Spinal cord (tissue), 10 donors: Measurements from ENCODE around the gene BCAT1. TPM values are rescaled to one million over a fixed set of nuclear protein-coding genes. Genes with fewer than 3 reads are reported as not detected.

Experiments used
- DNase-seq, 6 donors: peaks; one replicate each; pipeline versions ENCODE4 v3.0.0 to v3.0.0-alpha.2; 2013 to 2015; ENCODE audit warnings: low spot score in 6 of 6, low read depth in 4 of 6
- H3K27ac ChIP-seq: one replicate; pipeline ENCODE4 v1.5.1; 2013; ENCODE audit warnings: low read depth, low read length, control low read depth
- H3K27me3 ChIP-seq: one replicate; pipeline ENCODE4 v1.6.1; 2013; ENCODE audit warnings: low read length; ENCODE audit not compliant: control insufficient read depth, insufficient read depth
- H3K36me3 ChIP-seq: one replicate; pipeline ENCODE4 v1.6.1; 2013; ENCODE audit warnings: low read length; ENCODE audit not compliant: control insufficient read depth, insufficient read depth
- H3K4me1 ChIP-seq: one replicate; pipeline ENCODE4 v1.6.1; 2013; ENCODE audit warnings: low read length; ENCODE audit not compliant: control insufficient read depth, insufficient read depth
- H3K4me3 ChIP-seq: one replicate; pipeline ENCODE4 v1.5.1; 2013; ENCODE audit warnings: low read depth, low read length, control low read depth
- H3K9me3 ChIP-seq: one replicate; pipeline ENCODE4 v1.6.1; 2013; ENCODE audit warnings: low read length; ENCODE audit not compliant: control insufficient read depth, insufficient read depth
- WGBS: methylation state at CpG from one replicate; pipeline ENCODE4 v1.1.5; 2013; ENCODE audit warnings: missing lambda C conversion rate; ENCODE audit not compliant: insufficient coverage; 5-methylcytosine and 5-hydroxymethylcytosine counted together
- polyA plus RNA-seq, 2 donors: library from polyadenylated mRNA; unstranded; fragments of 120-200 nt; gene quantifications; one replicate each; pipeline ENCODE4 v1.2.1, GENCODE V29; 2013; ENCODE audit not compliant: insufficient read length in 2 of 2
- total RNA-seq, 2 donors: library from RNA; depleted of rRNA in 1 of 2; stranded (reverse); fragments of 120-200 nt in 1 of 2; fragments of >200 nt in 1 of 2; gene quantifications; one replicate each; pipeline versions ENCODE4 v1.2.3 to v1.2.4, GENCODE V29; 2013 to 2014
- donor health status: healthy.

BCAT1 gene
- total and polyA plus RNA-seq, 4 donors, result 15.6 to 51.6 (median 29.1) TPM

- no peak overlapping the region for H3K27ac ChIP-seq
- no peaks in the 10 kb centered on the region for H3K36me3 ChIP-seq
- H3K4me1 ChIP-seq, result no peaks in the 10 kb centered on the region
- no CpG with 5 or more reads among the region's 4 CpGs for WGBS
- DNase-seq, result no peak
- no peaks in the 10 kb centered on the region for H3K9me3 ChIP-seq
- no peak overlapping the region for H3K4me3 ChIP-seq
- H3K27me3 ChIP-seq, result no peaks in the 10 kb centered on the region
Measured at GRCh38 chr12:24795699-24796347, 153.1 kb downstream of the BCAT1 start.

DNA sequence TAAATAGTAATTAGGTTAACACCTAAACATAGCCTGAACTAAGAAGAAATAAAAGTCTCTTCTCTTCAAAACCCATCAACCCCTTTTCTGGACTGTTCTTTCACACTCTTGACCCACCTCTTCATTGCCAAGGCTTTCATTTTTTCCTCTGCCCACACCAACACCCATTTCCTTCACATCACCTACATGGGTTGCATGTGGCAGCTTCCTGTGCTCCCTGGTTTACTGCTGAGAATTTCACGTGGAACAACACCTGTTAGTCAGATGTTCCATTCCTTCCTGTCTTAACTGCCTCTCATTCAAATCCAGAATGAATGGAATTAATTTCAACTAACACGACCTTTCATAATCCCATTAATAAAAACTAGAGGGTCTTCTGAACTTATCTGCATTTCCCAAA lies 157.3 kb downstream of the BCAT1 start:
- 67% methylated on average over 1 of the region's 2 CpGs for WGBS

GRCh38 chr12:24788886-24789285 lies 160.0 kb downstream of the BCAT1 start:
- H3K4me3 ChIP-seq, result no peak overlapping the region
- 100% methylated on average over 1 of the region's 3 CpGs for WGBS

More for the DNA sequence above, 157.3 kb downstream of the BCAT1 start:
- Histone ChIP-seq H3K4me1 (no peaks in the 10 kb centered on the region), H3K9me3 (no peaks in the 10 kb centered on the region), H3K27ac (no peak overlapping the region), H3K4me3 (no peak overlapping the region), H3K36me3 (no peaks in the 10 kb centered on the region), H3K27me3 (no peaks in the 10 kb centered on the region)
- no peak for DNase-seq

GRCh38 chr12:24780697-24781368 lies 168.1 kb downstream of the BCAT1 start:
- peak in 1 of 6 donors; percentile 71 for DNase-seq
- Histone ChIP-seq H3K36me3 (no peaks in the 10 kb centered on the region), H3K4me3 (no peak overlapping the region), H3K27me3 (no peaks in the 10 kb centered on the region), H3K27ac (no peak overlapping the region), H3K9me3 (no peaks in the 10 kb centered on the region), H3K4me1 (no peaks in the 10 kb centered on the region)
- 85% methylated on average over 2 of the region's 5 CpGs for WGBS

More at GRCh38 chr12:24788886-24789285, 160.0 kb downstream of the BCAT1 start:
- Histone ChIP-seq H3K9me3 (no peaks in the 10 kb centered on the region), H3K36me3 (no peaks in the 10 kb centered on the region), H3K27ac (no peak overlapping the region), H3K27me3 (no peaks in the 10 kb centered on the region), H3K4me1 (no peaks in the 10 kb centered on the region)
- DNase-seq, result no peak

- DNase-seq, result peak in 2 of 6 donors; percentile 83 to 91
- Histone ChIP-seq H3K27me3 (no peaks in the 10 kb centered on the region), H3K27ac (peak overlapping the region; percentile 19), H3K4me3 (no peak overlapping the region), H3K9me3 (no peaks in the 10 kb centered on the region), H3K4me1 (no peaks in the 10 kb centered on the region), H3K36me3 (no peaks in the 10 kb centered on the region)
- no CpG with 5 or more reads among the region's 4 CpGs for WGBS
Measured at GRCh38 chr12:24778486-24779304, 170.2 kb downstream of the BCAT1 start.

GRCh38 chr12:24777359-24777758 lies 171.5 kb downstream of the BCAT1 start:
- H3K27ac ChIP-seq, result no peak overlapping the region
- no peaks in the 10 kb centered on the region for H3K27me3 ChIP-seq
- H3K36me3 ChIP-seq, result no peaks in the 10 kb centered on the region
- H3K9me3 ChIP-seq, result no peaks in the 10 kb centered on the region
- no peak for DNase-seq
- no peak overlapping the region for H3K4me3 ChIP-seq
- WGBS, result 90% methylated on average over 2 of the region's 8 CpGs
- H3K4me1 ChIP-seq, result no peaks in the 10 kb centered on the region

- no peaks in the 10 kb centered on the region for H3K36me3 ChIP-seq
- no peaks in the 10 kb centered on the region for H3K4me1 ChIP-seq
- no peaks in the 10 kb centered on the region for H3K27me3 ChIP-seq
- no peak overlapping the region for H3K27ac ChIP-seq
- no peak overlapping the region for H3K4me3 ChIP-seq
- no peaks in the 10 kb centered on the region for H3K9me3 ChIP-seq
- no CpG with 5 or more reads among the region's 2 CpGs for WGBS
- no peak for DNase-seq
Measured at GRCh38 chr12:24776861-24777260, 172.0 kb downstream of the BCAT1 start.

- 80% methylated on average over 2 of the region's 5 CpGs for WGBS
- Histone ChIP-seq H3K4me1 (no peaks in the 10 kb centered on the region), H3K27me3 (no peaks in the 10 kb centered on the region), H3K4me3 (no peak overlapping the region), H3K9me3 (no peaks in the 10 kb centered on the region), H3K36me3 (no peaks in the 10 kb centered on the region), H3K27ac (no peak overlapping the region)
- no peak for DNase-seq
Measured at GRCh38 chr12:24775073-24775472, 173.8 kb downstream of the BCAT1 start.

GRCh38 chr12:24773996-24774395 lies 174.9 kb downstream of the BCAT1 start:
- Histone ChIP-seq H3K36me3 (no peaks in the 10 kb centered on the region), H3K9me3 (no peaks in the 10 kb centered on the region), H3K4me3 (no peak overlapping the region), H3K27me3 (no peaks in the 10 kb centered on the region), H3K4me1 (no peaks in the 10 kb centered on the region), H3K27ac (no peak overlapping the region)
- DNase-seq, result no peak
- WGBS, result 100% methylated on average over 2 of the region's 3 CpGs
